ENCODE data around the gene EGFLAM.
A peak's percentile ranks its signal among the peaks of the same experiment; 100 is the strongest.
"Not testable (repeated sequence)": the region's sequence is repeated elsewhere in the genome, so short reads cannot be mapped to it uniquely, and the experiment has no call there.

Gene EGFLAM

GRCh38 chr5:38381361-38381760 lies 123.0 kb downstream of the EGFLAM start:
- no peak for DNase-seq

DNA sequence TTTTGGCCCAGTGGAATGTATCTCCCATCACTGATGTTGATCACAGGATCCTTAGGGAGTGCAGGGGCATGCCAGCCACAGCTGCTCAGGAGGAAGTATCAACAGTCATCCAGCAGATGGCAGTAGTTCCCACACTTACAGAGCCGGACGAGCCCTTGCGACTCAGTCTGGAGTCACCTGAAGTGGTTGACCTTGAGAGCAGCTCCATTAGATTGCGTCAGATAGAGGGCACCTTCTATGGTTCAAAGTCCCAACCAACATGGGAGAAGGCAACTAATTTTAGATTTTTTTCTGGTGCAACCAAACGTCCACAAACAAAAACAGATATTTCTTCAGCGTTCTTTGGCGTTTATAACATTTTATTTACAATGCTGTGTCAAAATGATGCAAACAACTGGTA lies 124.5 kb downstream of the EGFLAM start:
- DNase-seq: peak; percentile 90

- DNase-seq: no peak
These were observed 125.3 kb downstream of the EGFLAM start for GRCh38 chr5:38383701-38384100.

- no peak for DNase-seq
These were observed 126.0 kb downstream of the EGFLAM start for GRCh38 chr5:38384396-38384795.

GRCh38 chr5:38387161-38387560 lies 128.8 kb downstream of the EGFLAM start:
- DNase-seq: no peak

DNA sequence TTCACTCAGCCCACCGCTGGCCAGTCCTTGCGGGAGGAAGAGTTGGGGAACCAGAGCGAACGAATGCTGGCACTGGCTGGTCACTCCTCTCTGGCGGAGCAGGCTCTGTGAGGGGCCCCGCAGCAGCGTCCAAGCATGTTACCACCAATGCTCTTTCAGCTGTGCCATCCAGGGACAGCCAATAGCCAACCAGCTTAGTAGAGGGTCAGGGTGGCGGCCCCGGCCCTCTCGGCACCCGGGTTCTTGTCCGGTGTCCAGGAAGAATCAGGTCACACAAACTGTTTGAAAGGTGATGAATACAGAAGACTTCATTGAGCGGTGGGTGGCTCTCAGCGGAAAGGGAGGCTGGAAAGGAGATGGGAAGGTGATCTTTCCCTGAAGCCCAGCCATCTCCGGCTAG lies 135.3 kb downstream of the EGFLAM start:
- no peak for DNase-seq

GRCh38 chr5:38396766-38397165 lies 138.4 kb downstream of the EGFLAM start:
- DNase-seq: no peak

GRCh38 chr5:38400365-38400764 lies 142.0 kb downstream of the EGFLAM start:
- no peak for DNase-seq

DNA sequence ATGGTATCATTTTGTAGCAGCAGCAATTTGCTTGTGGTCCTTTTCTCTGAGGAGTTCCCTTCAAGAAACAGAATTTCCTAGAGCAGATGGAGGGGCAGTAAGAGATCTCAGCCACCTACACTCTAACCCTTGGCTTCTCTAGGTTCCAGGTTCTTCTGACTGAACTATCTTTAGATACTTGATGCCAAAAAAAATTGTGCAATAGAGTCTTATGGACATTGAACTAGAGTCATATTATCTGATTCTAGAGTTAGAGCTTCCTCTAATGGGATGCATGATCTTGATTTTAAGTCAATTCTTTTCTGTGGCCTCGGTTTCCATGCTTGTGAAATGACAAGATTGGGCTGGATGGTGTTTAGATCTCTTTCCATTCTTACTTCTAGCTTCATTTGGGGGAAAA lies 142.8 kb downstream of the EGFLAM start:
- DNase-seq: no peak

DNA sequence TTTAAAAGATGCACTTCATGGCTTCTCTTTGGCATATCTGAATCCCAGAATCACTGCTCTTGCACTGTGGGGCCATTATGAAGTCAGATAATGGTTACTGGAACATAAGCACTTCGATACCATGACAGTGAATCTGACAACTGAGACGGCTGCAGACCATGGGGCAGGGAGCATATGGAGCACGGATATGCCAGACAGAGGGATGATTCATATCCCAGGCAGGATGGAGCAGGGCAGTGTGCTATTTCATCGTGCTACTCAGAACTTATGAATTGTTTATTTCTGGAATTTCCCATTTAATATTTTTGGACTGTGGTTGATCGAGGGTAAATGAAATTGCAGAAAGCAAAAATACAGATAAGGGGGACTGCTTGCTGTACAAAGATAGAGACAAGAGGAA lies 145.0 kb downstream of the EGFLAM start:
- no peak for DNase-seq

- DNase-seq: no peak
These were observed 145.7 kb downstream of the EGFLAM start for GRCh38 chr5:38403877-38404635.

DNA sequence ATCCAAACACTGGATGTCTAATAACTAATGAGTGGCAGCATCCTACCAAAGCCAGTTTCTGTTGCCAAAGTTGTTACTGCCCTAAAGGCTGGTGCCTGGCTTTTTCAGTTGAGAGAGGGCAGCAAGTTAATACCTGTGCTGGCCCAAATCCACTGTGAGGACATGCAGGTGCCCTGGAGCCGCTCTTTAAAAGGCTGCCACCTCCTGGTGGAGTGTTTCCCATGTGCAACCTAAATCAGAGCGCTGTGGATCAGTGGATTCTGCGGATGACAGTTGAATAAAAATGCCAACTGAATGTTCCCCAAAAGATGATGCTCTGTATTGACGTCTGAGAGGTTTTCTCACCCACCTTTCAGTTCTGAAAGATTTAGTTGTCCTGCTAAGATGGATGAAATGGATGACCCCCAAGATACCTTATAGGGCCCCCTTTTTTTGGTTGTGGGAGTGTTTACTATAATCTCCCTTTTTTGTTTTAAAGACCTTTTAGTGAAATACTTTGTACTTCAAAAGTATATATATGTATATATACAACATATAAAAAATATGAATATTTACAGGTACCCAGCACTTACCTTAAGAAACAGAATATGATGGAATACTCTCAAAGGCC lies 146.4 kb downstream of the EGFLAM start:
- DNase-seq: no peak

DNA sequence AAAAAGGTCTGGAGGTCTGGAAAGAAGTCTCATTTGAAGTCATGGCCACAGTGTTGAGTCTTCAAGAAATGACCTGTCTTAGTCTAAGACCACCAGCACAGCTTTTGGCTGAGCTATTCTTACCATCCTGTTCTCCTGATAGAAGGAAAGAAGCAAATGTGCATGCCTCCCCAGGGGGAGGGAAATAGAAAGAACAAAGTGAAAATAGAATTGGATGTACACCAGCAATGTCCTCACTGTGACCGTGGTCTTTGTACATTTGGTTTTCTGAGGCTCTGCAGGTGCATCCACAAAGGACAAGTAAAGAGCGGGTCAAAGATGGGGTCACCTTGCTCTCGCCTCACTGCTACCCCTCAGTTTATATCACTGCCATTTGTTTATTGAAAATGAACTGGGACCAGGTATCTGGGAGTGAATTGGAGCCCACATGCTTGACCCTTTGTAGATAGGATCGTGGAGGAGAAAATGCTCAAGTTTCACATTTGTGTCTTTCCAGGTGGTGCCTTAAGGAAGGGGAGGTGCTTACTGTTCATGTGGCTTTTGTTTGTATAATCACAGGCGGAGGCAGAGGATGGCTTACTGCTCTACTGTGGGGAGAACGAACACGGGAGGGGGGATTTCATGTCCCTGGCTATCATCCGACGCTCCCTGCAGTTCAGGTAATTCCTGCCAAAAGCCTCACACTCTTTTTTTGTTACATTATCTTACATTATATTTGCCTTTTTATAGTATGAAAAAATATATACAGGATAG lies 150.3 kb downstream of the EGFLAM start:
- DNase-seq: no peak

- DNase-seq: no peak
These were observed 152.1 kb downstream of the EGFLAM start for GRCh38 chr5:38410304-38410990.

DNA sequence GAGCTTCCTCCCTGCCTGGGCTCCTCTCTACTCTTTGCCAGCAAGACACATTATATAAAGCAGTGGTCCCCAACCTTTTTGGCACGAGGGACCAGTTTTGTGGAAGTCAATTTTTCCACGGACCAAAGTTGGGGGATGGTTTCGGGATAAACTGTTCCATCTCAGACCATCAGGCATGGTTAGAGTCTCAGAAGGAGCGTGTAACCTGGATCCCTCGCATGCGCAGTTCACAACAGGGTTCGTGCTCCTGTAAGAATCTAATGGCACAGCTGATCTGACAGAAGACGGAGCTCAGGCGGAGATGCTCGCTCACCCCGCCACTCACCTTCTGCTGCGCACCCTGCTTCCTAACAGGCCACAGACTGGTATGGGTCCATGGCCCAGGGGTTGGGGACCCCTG lies 155.3 kb downstream of the EGFLAM start:
- DNase-seq: no peak

GRCh38 chr5:38414348-38414747 lies 156.0 kb downstream of the EGFLAM start:
- no peak for DNase-seq

GRCh38 chr5:38415772-38416171 lies 157.4 kb downstream of the EGFLAM start:
- DNase-seq: not testable (repeated sequence)

DNA sequence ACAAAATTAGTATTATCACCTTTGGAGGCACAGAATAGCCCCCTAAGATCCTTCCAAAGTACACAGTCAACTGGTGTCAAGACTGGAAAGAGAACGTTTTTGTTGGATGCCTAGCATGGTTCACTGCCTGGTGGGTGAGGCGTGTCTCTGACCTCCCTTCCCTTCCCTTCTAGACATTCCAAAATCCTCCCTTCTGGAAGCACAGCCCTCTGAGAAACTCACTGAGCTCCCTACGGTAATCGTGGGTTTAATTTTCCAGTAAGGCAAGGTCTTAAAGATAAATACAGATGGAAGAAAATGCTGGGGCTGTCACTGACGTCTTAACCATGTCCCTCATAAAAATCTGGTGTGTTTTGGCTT lies 159.3 kb downstream of the EGFLAM start:
- DNase-seq: peak; percentile 11

GRCh38 chr5:38420246-38420645 lies 161.9 kb downstream of the EGFLAM start:
- no peak for DNase-seq

GRCh38 chr5:38420691-38421390 lies 162.5 kb downstream of the EGFLAM start:
- DNase-seq: peak; percentile 80

DNA sequence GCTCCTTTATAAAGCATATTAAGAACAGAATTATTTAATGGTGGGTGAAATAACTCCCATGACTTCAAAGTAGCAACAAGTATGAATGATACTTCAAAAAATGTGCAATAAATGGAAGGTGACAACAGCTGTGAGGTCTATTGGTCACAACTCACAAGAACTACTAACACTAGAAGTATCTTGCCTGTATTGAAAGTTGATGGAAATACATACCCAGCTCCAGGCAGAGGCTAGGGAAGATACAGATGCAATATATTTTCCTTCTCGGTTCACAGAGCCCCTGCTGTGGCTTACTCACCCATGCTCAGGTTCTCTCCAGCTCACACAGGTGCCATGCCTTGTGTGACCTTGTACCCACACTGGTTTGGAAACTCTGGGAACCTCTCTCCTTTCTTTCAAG lies 164.3 kb downstream of the EGFLAM start:
- no peak for DNase-seq

DNA sequence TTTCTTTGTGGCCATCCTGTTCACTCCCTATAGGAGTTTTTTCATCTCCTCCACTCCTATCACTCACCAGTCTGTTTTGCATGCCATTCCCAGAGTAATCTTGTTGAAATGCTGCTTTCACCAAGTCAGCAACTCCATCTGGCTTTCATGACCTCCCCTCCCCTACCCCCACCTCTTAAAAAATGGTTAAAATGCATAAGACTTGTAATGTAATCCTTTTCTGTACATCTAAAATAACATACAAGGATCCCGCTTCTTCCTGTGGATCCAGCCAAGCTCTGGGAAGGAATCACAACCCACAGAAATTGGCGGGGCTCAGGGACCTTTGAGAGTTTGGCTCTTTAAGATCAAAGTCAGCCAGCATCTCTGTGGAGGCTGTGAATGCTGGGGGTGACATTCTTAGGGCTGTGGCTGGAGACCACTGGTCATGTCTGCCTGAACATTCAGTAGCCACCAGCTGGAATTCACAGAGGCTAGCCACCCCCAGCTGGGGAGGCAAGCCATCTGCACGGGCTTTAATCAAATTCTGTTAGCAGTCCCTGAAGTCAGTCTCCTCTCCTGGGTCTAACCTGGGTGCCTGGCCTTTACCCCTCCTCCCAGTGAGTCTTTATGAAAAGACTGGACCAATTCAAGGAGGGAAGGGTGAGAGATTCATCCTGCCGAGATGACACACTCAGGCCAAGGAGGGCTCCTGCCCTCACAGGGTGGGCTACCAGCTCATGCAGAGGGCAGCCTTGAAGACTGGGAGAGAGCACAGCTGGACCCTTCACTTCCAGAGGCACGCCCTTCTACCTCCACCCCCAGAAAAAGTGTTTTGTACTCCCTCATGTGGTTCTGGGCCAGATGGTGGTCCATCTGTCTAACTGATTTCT lies 165.2 kb downstream of the EGFLAM start:
- peak; percentile 24 for DNase-seq

Measured in eye (tissue), 1 donor.